NOMO-1 treated with dmso at 0.1 percent for 144 hours (cell line): ENCODE data around the gene TRANK1.

Source experiments
- DNase-seq: peaks from one replicate; lab custom pipeline; 2025; ENCODE audit not compliant: unreplicated experiment; lab: John Stamatoyannopoulos, UW

The TRANK1 gene

GRCh38 chr3:36852071-36852470 lies 92.8 kb downstream of the TRANK1 start:
- DNase-seq, result no peak

- no peak for DNase-seq
Measured at GRCh38 chr3:36850743-36851142, 94.1 kb downstream of the TRANK1 start.

GRCh38 chr3:36846406-36846805 lies 98.4 kb downstream of the TRANK1 start:
- DNase-seq, result peak; percentile 9

- DNase-seq, result peak; percentile 21
Measured at GRCh38 chr3:36843065-36844051, 101.5 kb downstream of the TRANK1 start.

GRCh38 chr3:36842275-36842674 lies 102.6 kb downstream of the TRANK1 start:
- DNase-seq, result no peak

- no peak for DNase-seq
Measured at GRCh38 chr3:36840453-36840921, 104.4 kb downstream of the TRANK1 start.

- DNase-seq, result no peak
Measured at GRCh38 chr3:36837089-36837488, 107.8 kb downstream of the TRANK1 start.

- DNase-seq, result no peak
Measured at GRCh38 chr3:36833160-36833814, 111.6 kb downstream of the TRANK1 start.

- DNase-seq, result no peak
Measured at GRCh38 chr3:36832406-36832805, 112.4 kb downstream of the TRANK1 start.

GRCh38 chr3:36827133-36827532 lies 117.7 kb downstream of the TRANK1 start:
- DNase-seq, result no peak

GRCh38 chr3:36826240-36826639 lies 118.6 kb downstream of the TRANK1 start:
- no peak for DNase-seq

- no peak for DNase-seq
Measured at GRCh38 chr3:36824443-36824842, 120.4 kb downstream of the TRANK1 start.

- DNase-seq, result no peak
Measured at GRCh38 chr3:36823806-36824205, 121.0 kb downstream of the TRANK1 start.

- no peak for DNase-seq
Measured at GRCh38 chr3:36820083-36820482, 124.8 kb downstream of the TRANK1 start.

- no peak for DNase-seq
Measured at GRCh38 chr3:36817806-36818533, 126.9 kb downstream of the TRANK1 start.

- DNase-seq, result no peak
Measured at GRCh38 chr3:36815375-36815774, 129.5 kb downstream of the TRANK1 start.

- no peak for DNase-seq
Measured at GRCh38 chr3:36814776-36815175, 130.1 kb downstream of the TRANK1 start.

GRCh38 chr3:36814066-36814717 lies 130.7 kb downstream of the TRANK1 start:
- DNase-seq, result no peak

GRCh38 chr3:36813305-36813704 lies 131.5 kb downstream of the TRANK1 start:
- no peak for DNase-seq

GRCh38 chr3:36812240-36812639 lies 132.6 kb downstream of the TRANK1 start:
- no peak for DNase-seq

GRCh38 chr3:36811768-36812167 lies 133.1 kb downstream of the TRANK1 start:
- no peak for DNase-seq
